Body of pancreas (tissue), 4 donors: ENCODE data around the gene WASF3.

Experiments
- CTCF ChIP-seq, 7 experiments: fragments of 450-650 bp in 4 of 7; fragments of 200-600 bp in 3 of 7; sonication (generic) in 3 of 7; IDR thresholded peaks; one replicate each; pipeline ENCODE4 v1.5.1; 2016 to 2019; ENCODE audit warnings: antibody characterized with exemption in 7 of 7
- POLR2A ChIP-seq, 3 donors: fragments of 450-650 bp; IDR thresholded peaks; one replicate each; pipeline ENCODE4 v1.6.1; 2016; ENCODE audit warnings: antibody characterized with exemption in 3 of 3, mild to moderate bottlenecking in 2 of 3

DNA sequence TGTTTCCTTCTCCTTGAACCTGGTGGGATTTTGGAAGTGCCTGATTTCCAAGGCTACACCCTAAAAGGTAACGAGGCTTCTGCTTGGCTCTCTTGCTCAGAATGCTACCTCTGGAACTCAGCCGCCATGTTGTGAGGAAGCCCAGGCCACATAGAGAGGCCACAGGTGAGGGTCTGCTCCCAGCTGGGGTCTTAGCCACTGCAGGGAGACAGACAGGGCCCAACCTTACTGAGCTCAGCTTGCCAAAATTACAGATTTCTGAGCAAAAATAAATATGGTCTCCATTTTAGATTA, 141.7 kb downstream of the WASF3 start:
- TF ChIP-seq CTCF (IDR thresholded peaks at IDR 0.05) (no peak), POLR2A (IDR thresholded peaks at IDR 0.05) (no peak)
